Prostate gland (tissue), 2 donors: ENCODE measurements around the gene GPR18. TPM values are rescaled to one million over a fixed set of nuclear protein-coding genes. Genes with fewer than 3 reads are reported as not detected.
A peak's percentile ranks its signal among the peaks of the same experiment; 100 is the strongest.

ENCODE experiments used
- DNase-seq: peaks from one replicate; pipeline ENCODE4 v3.0.0-alpha.2; 2019; ENCODE audit warnings: low spot score
- H3K27ac ChIP-seq, 2 donors: fragments of 200-600 bp; sonication (generic); 2 replicates each; pipeline ENCODE4 v1.5.1; 2017 to 2019
- H3K27me3 ChIP-seq: fragments of 200-600 bp; sonication (generic); replicated peaks from 2 replicates; pipeline ENCODE4 v1.5.1; 2019; ENCODE audit not compliant: insufficient read depth
- H3K36me3 ChIP-seq, 2 donors: fragments of 200-600 bp; sonication (generic); 1 replicate in 1 of 2; 2 replicates in 1 of 2; pipeline versions ENCODE4 v1.5.1 to v1.8.1; 2017 to 2019
- H3K4me1 ChIP-seq: fragments of 200-600 bp; sonication (generic); replicated peaks from 2 replicates; pipeline ENCODE4 v1.5.1; 2019
- H3K4me3 ChIP-seq, 2 donors: fragments of 200-600 bp; sonication (generic); 2 replicates each; pipeline ENCODE4 v1.5.1; 2017 to 2019
- H3K9me3 ChIP-seq: fragments of 200-600 bp; sonication (generic); 2 replicates; pipeline ENCODE4 v1.5.1; 2017
- POLR2A ChIP-seq: fragments of 450-650 bp; IDR thresholded peaks from one replicate; pipeline ENCODE4 v1.6.1; 2016; ENCODE audit warnings: antibody characterized with exemption, mild to moderate bottlenecking
- POLR2AphosphoS5 ChIP-seq: sonication (generic); formaldehyde crosslinking; IDR thresholded peaks from one replicate; pipeline ENCODE4 v1.6.1; 2017; ENCODE audit warnings: antibody characterized with exemption
- WGBS: methylation state at CpG from one replicate; pipeline ENCODE4 v1.1.5; 2018; 5-methylcytosine and 5-hydroxymethylcytosine counted together
- intact Hi-C: fragments of 100-400 bp; cut with DNase I; formaldehyde crosslinking; loops from one replicate; pipeline ENCODE4 v1.14.2; 2022
- total RNA-seq, 2 donors: library from RNA; depleted of rRNA; stranded (reverse); fragments of >200 nt; gene quantifications; one replicate each; pipeline ENCODE4 v1.1.0, GENCODE V29; 2016
- TF ChIP-seq, protein P1 (sequence below), 4 experiments: fragments of 200-600 bp in 2 of 4; fragments of 450-650 bp in 2 of 4; sonication (generic) in 2 of 4; IDR thresholded peaks; 1 replicate in 3 of 4; 2 replicates in 1 of 4; pipeline ENCODE4 v1.5.1; 2016 to 2019; ENCODE audit warnings: antibody characterized with exemption in 4 of 4, mild to moderate bottlenecking in 2 of 4, moderate library complexity in 2 of 4

The GPR18 gene
- total RNA-seq, 2 donors from 2014 or later = 1.4 TPM; not detected in 1

DNA sequence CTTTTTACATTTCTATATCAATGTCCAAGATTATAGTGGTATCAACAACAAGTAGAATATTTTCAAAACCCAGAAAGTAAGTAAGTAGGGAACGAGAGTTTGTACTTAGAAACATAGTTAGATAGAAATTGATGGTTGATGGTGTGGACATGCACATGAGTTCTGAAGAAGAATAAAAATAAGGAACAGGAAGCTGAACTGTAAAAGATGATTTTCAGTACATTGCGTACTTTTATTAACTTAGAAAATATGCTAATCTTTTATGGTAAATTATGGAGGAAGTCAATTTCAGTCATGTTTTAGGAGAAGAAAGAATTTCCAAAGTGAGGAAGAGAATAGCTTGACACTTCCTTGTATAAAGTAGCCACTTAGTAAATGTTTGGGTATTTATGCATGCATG lies 12.3 kb upstream of the GPR18 start:
- TF ChIP-seq, protein P1, sequence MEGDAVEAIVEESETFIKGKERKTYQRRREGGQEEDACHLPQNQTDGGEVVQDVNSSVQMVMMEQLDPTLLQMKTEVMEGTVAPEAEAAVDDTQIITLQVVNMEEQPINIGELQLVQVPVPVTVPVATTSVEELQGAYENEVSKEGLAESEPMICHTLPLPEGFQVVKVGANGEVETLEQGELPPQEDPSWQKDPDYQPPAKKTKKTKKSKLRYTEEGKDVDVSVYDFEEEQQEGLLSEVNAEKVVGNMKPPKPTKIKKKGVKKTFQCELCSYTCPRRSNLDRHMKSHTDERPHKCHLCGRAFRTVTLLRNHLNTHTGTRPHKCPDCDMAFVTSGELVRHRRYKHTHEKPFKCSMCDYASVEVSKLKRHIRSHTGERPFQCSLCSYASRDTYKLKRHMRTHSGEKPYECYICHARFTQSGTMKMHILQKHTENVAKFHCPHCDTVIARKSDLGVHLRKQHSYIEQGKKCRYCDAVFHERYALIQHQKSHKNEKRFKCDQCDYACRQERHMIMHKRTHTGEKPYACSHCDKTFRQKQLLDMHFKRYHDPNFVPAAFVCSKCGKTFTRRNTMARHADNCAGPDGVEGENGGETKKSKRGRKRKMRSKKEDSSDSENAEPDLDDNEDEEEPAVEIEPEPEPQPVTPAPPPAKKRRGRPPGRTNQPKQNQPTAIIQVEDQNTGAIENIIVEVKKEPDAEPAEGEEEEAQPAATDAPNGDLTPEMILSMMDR (IDR thresholded peaks at IDR 0.05) = no peak
- TF ChIP-seq POLR2AphosphoS5 (no peak), POLR2A (no peak)
- intact Hi-C loops = no loop called here
- H3K27ac ChIP-seq = no peak overlapping the region
- DNase-seq = no peak
- H3K9me3 ChIP-seq = no peaks in the 10 kb centered on the region
- H3K36me3 ChIP-seq = no peaks in the 10 kb centered on the region
- no peaks in the 10 kb centered on the region for H3K27me3 ChIP-seq
- 87% methylated on average over 2 of the region's 2 CpGs for WGBS
- no peak overlapping the region for H3K4me3 ChIP-seq
- no peaks in the 10 kb centered on the region for H3K4me1 ChIP-seq

DNA sequence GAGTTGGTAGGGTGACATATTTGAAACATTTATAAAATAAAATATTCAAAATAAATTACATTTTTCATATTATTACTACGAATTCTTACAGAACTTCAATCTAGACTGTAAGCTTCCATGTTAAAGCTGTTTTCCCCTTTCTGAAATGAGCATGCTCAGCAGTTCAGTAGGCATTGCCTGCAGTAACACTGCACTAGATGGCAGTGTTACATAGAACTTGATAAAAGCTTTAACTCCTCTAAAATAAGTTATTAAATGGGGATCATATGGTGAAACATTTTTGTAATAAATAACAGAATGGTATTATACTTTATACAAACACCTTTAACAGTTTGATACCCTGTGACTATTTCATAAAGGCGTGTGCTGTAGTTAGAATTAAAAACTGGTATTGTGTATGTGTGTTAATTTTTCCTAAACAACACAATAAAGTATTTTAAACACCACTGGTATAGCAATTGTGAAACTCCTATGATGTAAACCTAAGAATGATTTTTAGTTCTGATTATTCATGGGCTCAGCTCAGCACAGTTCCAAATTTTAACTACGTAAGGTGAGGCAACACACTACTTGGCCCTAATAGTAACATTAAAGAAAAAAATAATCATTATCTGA lies 11.6 kb upstream of the GPR18 start:
- intact Hi-C loops = loop anchor here (2.0 kb wide), 1 partner anchor 165 kb away; no protein-coding TSS in a partner anchor
- H3K9me3 ChIP-seq = no peaks in the 10 kb centered on the region
- no peak overlapping the region for H3K27ac ChIP-seq
- TF ChIP-seq, protein P1 (IDR thresholded peaks at IDR 0.05) = peak in 3 of 4 experiments; percentile 54 to 66 (median 66)
- no peak for TF ChIP-seq POLR2AphosphoS5
- no peak for DNase-seq
- 70% methylated on average over 3 of the region's 3 CpGs for WGBS
- H3K27me3 ChIP-seq = no peaks in the 10 kb centered on the region
- no peak overlapping the region for H3K4me3 ChIP-seq
- H3K4me1 ChIP-seq = no peaks in the 10 kb centered on the region
- H3K36me3 ChIP-seq = no peaks in the 10 kb centered on the region

DNA sequence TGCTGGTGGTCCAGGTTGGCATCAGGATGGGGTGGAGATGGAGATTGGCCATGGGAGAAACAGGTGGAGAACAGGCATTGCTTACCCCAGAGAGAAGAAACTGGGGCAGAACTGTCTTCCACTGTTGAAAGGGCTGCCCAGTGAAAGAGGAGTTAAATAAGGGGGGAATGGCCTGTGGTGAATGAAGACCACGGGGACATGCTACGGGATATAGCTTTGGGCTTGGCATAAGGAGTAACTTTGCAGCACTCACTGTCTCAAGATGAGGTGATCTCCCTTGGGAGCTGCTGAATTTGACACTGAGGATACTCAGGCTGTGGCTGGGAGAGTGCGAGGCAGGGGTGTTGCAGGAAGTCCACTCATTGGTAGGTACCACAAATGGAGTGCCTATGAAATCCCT lies 10.6 kb upstream of the GPR18 start:
- H3K27me3 ChIP-seq = no peaks in the 10 kb centered on the region
- 85% methylated on average over 3 of the region's 3 CpGs for WGBS
- intact Hi-C loops = loop anchor here (2.0 kb wide), 1 partner anchor 166 kb away; no protein-coding TSS in a partner anchor

DNA sequence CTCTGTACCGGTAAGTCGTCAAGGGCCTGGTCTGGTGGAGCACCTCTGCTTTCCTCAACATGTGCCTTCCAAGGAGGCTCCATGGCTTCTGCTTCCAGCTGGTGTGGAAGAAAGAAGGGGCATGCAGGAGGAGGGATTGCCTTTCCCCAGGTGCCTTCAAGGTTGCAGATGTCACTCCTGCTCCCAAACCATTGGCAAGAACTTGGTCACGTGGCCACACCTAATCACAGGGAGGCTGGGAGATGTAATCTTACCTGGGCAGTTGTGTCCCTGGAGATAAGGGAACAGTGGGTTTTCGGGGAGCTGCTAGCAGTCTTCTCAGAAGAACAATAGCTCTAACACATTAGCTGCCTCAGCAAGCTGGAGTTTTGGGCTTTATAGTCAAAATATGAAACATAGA lies 9.7 kb upstream of the GPR18 start:
- intact Hi-C loops = loop anchor here (2.0 kb wide), 1 partner anchor 167 kb away; no protein-coding TSS in a partner anchor
- no peak overlapping the region for H3K4me3 ChIP-seq
- no peaks in the 10 kb centered on the region for H3K9me3 ChIP-seq
- no peak overlapping the region for H3K27ac ChIP-seq
- WGBS = 90% methylated on average over 4 of the region's 4 CpGs
- TF ChIP-seq, protein P1 (IDR thresholded peaks at IDR 0.05) = no peak
- TF ChIP-seq POLR2A (no peak), POLR2AphosphoS5 (no peak)
- H3K27me3 ChIP-seq = no peaks in the 10 kb centered on the region
- DNase-seq = no peak
- no peaks in the 10 kb centered on the region for H3K36me3 ChIP-seq
- no peaks in the 10 kb centered on the region for H3K4me1 ChIP-seq

More for the DNA sequence above, 10.6 kb upstream of the GPR18 start:
- Histone ChIP-seq H3K4me1 (no peaks in the 10 kb centered on the region), H3K27ac (no peak overlapping the region), H3K9me3 (no peaks in the 10 kb centered on the region), H3K36me3 (no peaks in the 10 kb centered on the region), H3K4me3 (no peak overlapping the region)
- TF ChIP-seq POLR2A (no peak), POLR2AphosphoS5 (no peak)
- TF ChIP-seq, protein P1 (IDR thresholded peaks at IDR 0.05) = no peak
- DNase-seq = no peak

DNA sequence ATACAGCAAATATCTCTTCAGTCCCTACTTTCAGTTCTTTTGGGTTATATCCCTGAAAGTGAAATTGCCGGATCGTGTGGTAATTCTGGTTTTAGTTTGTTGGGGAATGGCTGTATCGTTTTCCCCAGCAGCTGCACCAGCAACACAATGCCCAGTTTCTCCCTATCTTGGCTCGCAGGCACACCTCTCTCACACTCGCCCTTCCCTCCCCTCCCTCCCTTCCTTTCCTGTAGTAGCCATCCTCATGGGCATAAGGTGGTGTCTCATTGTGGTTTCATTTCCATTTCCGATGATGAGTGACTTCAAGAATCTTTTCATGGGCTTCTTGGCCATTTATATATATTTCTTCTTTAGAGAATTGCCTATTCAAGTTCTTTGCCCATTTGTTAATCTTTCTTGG lies 8.6 kb upstream of the GPR18 start:
- TF ChIP-seq POLR2AphosphoS5 (no peak), POLR2A (no peak)
- TF ChIP-seq, protein P1 (IDR thresholded peaks at IDR 0.05) = no peak
- intact Hi-C loops = no loop called here
- H3K27ac ChIP-seq = no peak overlapping the region
- no peaks in the 10 kb centered on the region for H3K9me3 ChIP-seq
- no peaks in the 10 kb centered on the region for H3K36me3 ChIP-seq
- H3K4me3 ChIP-seq = no peak overlapping the region
- H3K4me1 ChIP-seq = no peaks in the 10 kb centered on the region
- WGBS = 87% methylated on average over 6 of the region's 6 CpGs
- H3K27me3 ChIP-seq = no peaks in the 10 kb centered on the region
- DNase-seq = no peak
